Stimulated activated CD4-positive, alpha-beta T cell treated with anti-CD3 and anti-CD28 coated beads, Interleukin-1b, Interleukin-23, amount 100 ng/mL, for 1 hour (primary cell): Measurements from ENCODE around the gene CREB5.

Source experiments
- DNase-seq, 2 donors: peaks; one replicate each; pipeline ENCODE4 v3.0.0-alpha.2; 2020; ENCODE audit warnings: low read depth in 2 of 2

Gene CREB5

GRCh38 chr7:28406192-28406591, 6.1 kb upstream of the CREB5 start:
- no peak for DNase-seq

GRCh38 chr7:28407651-28408050, 4.7 kb upstream of the CREB5 start:
- no peak for DNase-seq

- no peak for DNase-seq
Observed at GRCh38 chr7:28408105-28408959, 4.0 kb upstream of the CREB5 start.

GRCh38 chr7:28408960-28409715, 3.2 kb upstream of the CREB5 start:
- peak in 1 of 2 donors; percentile 46 for DNase-seq

- no peak for DNase-seq
Observed at GRCh38 chr7:28409716-28410627, 2.3 kb upstream of the CREB5 start.

- DNase-seq, result no peak
Observed at GRCh38 chr7:28410628-28411531, 1.4 kb upstream of the CREB5 start.

GRCh38 chr7:28413011-28413410, 693 bp downstream of the CREB5 start:
- no peak for DNase-seq

- no peak for DNase-seq
Observed at GRCh38 chr7:28414453-28414852, 2.1 kb downstream of the CREB5 start.

- no peak for DNase-seq
Observed at GRCh38 chr7:28417321-28417940, 5.1 kb downstream of the CREB5 start.

GRCh38 chr7:28418311-28418710, 6.0 kb downstream of the CREB5 start:
- no peak for DNase-seq

- no peak for DNase-seq
Observed at GRCh38 chr7:28418966-28419365, 6.6 kb downstream of the CREB5 start.

- DNase-seq, result no peak
Observed at GRCh38 chr7:28419716-28420115, 7.4 kb downstream of the CREB5 start.

- no peak for DNase-seq
Observed at GRCh38 chr7:28423112-28423511, 10.8 kb downstream of the CREB5 start.

GRCh38 chr7:28423918-28424514, 11.7 kb downstream of the CREB5 start:
- no peak for DNase-seq

- DNase-seq, result no peak
Observed at GRCh38 chr7:28425496-28425895, 13.2 kb downstream of the CREB5 start.

GRCh38 chr7:28427236-28427635, 14.9 kb downstream of the CREB5 start:
- no peak for DNase-seq

- DNase-seq, result no peak
Observed at GRCh38 chr7:28430616-28431015, 18.3 kb downstream of the CREB5 start.

- DNase-seq, result no peak
Observed at GRCh38 chr7:28432105-28432504, 19.8 kb downstream of the CREB5 start.

- no peak for DNase-seq
Observed at GRCh38 chr7:28433039-28433438, 20.7 kb downstream of the CREB5 start.

- DNase-seq, result no peak
Observed at GRCh38 chr7:28433699-28434219, 21.4 kb downstream of the CREB5 start.
